Astrocyte of the spinal cord (primary cell): Measurements from ENCODE around the gene KRTAP12-1.

Experiments used
- DNase-seq: peaks from one replicate; pipeline ENCODE4 v3.0.0; 2011; ENCODE audit warnings: low read depth, low spot score
- H3K4me3 ChIP-seq: 2 replicates; pipeline ENCODE4 v1.5.1; 2011; ENCODE audit warnings: low read depth, mild to moderate bottlenecking, low read length, moderate library complexity
- CTCF ChIP-seq: IDR thresholded peaks from 2 replicates; pipeline ENCODE4 v1.5.1; 2012; ENCODE audit warnings: low read depth, mild to moderate bottlenecking, low read length, inconsistent platforms
- in situ Hi-C: cut with HindIII; loops from 2 replicates; pipeline ENCODE4 v1.10.0; 2017; ENCODE audit warnings: low sequenced_read_pairs

KRTAP12-1 gene

GRCh38 chr21:44681861-44682579 is at the start of gene KRTAP12-1:
KRTAP12-1 (minus strand) TSS chr21:44682163; CDS start chr21:44682123, 40 bp downstream.
- in situ Hi-C loops = no loop called here
- DNase-seq = no peak
- no peak for TF ChIP-seq CTCF

GRCh38 chr21:44730951-44731579 is 49.1 kb upstream of the KRTAP12-1 start:
- in situ Hi-C loops = no loop called here
- no peak overlapping the region for H3K4me3 ChIP-seq
- no peak for TF ChIP-seq CTCF
- no peak for DNase-seq

More at GRCh38 chr21:44681861-44682579, at the start of gene KRTAP12-1:
- no peak within 1 kb of the TSS for H3K4me3 ChIP-seq

- TF ChIP-seq CTCF = no peak
- no peak for DNase-seq
- no peak overlapping the region for H3K4me3 ChIP-seq
- in situ Hi-C loops = no loop called here
Measured at GRCh38 chr21:44730028-44730395, 48.0 kb upstream of the KRTAP12-1 start.

GRCh38 chr21:44729336-44730027 is 47.5 kb upstream of the KRTAP12-1 start:
- TF ChIP-seq CTCF = no peak
- in situ Hi-C loops = no loop called here
- DNase-seq = no peak
- no peak overlapping the region for H3K4me3 ChIP-seq

GRCh38 chr21:44728716-44729115 is 46.8 kb upstream of the KRTAP12-1 start:
- no peak for TF ChIP-seq CTCF
- no peak overlapping the region for H3K4me3 ChIP-seq
- DNase-seq = no peak
- in situ Hi-C loops = no loop called here

- TF ChIP-seq CTCF = no peak
- in situ Hi-C loops = no loop called here
- H3K4me3 ChIP-seq = no peak overlapping the region
- no peak for DNase-seq
Measured at GRCh38 chr21:44727757-44728156, 45.8 kb upstream of the KRTAP12-1 start.
